LNCAP (cell line): ENCODE measurements around the gene FRMPD4.

ENCODE experiments used
- CTCF ChIP-seq: fragments of 450-650 bp; IDR thresholded peaks from 2 replicates; pipeline ENCODE4 v1.5.1; 2017; ENCODE audit warnings: mild to moderate bottlenecking

FRMPD4 gene

DNA sequence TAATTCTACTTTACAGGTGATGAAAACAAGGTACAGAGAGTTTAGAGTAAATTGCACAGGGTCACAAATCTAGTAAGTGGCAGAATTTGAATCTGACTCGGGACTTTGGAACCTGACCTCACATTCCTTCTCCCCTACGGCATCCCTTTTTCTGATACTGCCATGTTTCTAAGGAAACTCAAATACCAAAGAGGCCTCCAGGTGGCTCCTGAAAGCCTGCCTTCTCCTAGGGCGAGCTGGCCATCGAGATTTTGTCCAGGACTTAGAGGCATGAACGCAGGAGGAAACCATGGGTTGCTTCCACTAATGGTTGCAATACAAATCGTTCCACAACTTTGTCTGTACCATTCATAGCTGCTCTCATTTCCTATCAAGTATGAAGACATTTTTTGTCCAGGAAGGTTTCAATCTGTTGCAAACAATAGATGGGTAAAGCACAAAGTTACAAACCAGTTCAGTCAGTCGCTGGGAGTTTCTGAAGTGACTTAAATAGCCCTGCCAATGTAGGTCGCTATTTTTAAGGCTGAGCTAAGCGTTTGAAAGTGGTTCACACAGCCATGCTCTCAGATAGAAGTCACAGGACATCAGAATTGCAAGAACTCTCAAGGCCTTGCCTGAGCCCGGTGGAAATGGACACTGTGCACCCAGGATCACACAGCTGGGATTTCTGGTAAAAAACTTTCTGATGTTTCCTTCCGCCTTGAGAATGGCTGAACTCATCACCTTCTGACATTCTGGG, 356.3 kb downstream of the FRMPD4 start:
- TF ChIP-seq CTCF, result no peak

- no peak for TF ChIP-seq CTCF
Observed at GRCh38 chrX:12496343-12496742, 358.1 kb downstream of the FRMPD4 start.

GRCh38 chrX:12497832-12498591, 359.7 kb downstream of the FRMPD4 start:
- TF ChIP-seq CTCF, result peak; percentile 37; the same call in 1 of the 2 replicates

DNA sequence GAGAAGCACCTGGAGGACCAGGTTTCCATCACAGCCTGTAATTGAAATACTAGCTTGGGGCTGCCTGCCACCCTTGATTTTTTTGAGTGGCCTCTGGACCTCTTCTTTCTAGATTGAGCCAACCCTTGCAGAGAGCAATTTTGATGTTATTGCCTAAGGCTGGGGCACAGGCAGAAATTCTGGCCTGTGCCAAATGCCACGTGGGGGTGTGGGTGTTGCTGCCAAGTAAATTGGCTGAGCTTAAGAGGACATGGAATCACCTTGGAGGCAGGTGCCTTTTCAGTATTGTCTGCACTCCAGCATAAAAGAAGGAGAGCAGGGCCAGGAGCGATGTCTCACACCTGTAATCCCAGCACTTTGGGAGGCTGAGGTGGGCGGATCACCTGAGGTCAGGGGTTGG, 366.9 kb downstream of the FRMPD4 start:
- no peak for TF ChIP-seq CTCF

DNA sequence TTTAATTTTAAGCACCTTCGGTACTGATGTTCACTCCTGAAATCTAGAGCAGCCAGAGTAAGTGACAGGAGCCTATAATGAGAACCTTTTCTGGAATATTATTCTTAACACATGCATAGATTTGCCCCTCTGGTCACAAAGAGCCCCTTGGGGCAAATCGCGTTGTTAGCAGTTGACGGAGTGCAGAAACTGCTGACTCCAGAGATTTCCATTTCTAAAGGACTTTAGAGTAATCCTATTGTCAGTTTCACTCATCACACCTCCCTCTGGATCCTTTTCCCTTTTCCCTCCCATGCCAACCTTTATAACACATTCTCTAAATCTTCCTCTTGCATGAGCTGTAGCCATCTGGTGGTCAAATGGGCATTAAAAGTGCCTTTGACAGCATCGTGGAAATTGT, 388.0 kb downstream of the FRMPD4 start:
- no peak for TF ChIP-seq CTCF

DNA sequence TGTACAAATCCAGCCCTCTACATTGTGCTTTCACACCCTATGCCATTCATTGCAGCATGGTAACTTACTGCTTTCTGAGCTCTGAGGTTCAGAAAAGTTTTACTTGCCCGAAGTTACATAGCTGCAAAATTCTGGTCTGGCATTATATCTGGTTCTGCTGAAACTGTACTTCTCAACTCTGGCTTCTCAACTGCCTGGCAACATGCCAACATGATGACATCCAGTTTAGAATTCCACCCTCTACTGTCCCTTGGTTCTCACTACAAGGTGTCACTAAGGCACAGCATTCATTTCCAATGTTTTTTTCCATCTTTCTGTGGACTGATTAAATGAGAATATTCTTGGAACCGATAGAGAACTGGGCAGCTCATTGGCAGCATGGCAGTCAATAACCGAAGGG, 410.1 kb downstream of the FRMPD4 start:
- TF ChIP-seq CTCF, result no peak

- TF ChIP-seq CTCF, result no peak
Observed at GRCh38 chrX:12548746-12549145, 410.5 kb downstream of the FRMPD4 start.
